H1 (cell line): ENCODE data around the gene MAK. TPM values are rescaled to one million over a fixed set of nuclear protein-coding genes. Genes with fewer than 3 reads are reported as not detected.

Experiments used
- CTCF ChIA-PET: fragments of 300-600 bp; sonication (Branson Sonifier 250); formaldehyde crosslinking; loops from one replicate; lab custom pipeline; 2021; ENCODE audit not compliant: partially characterized antibody; lab: Charles Lee
- POLR2A ChIA-PET: fragments of 300-600 bp; sonication (Branson Sonifier 250); formaldehyde crosslinking; loops from one replicate; lab custom pipeline; 2021; ENCODE audit warnings: inconsistent platforms; ENCODE audit not compliant: partially characterized antibody; lab: Charles Lee
- DNase-seq, 2 experiments: peaks; one replicate each; pipeline versions ENCODE4 v3.0.0 to v3.0.0-alpha.2; 2010 to 2022; ENCODE audit warnings: low spot score in 2 of 2, low read depth in 1 of 2, mixed read lengths in 1 of 2
- FAIRE-seq: peaks from 2 replicates; lab custom pipeline; 2011; peaks lifted over from hg19 to GRCh38; lab: Jason Lieb, UNC
- H2AFZ ChIP-seq: 2 replicates; pipeline ENCODE4 v1.8.1; 2012; ENCODE audit warnings: low read length, inconsistent platforms
- H2AK5ac ChIP-seq: 2 replicates; pipeline ENCODE4 v1.6.1; 2013; ENCODE audit warnings: low read depth, low read length
- H2BK120ac ChIP-seq: replicated peaks from 2 replicates; pipeline ENCODE3; 2013; ENCODE audit warnings: low read depth, low read length, inconsistent platforms
- H2BK12ac ChIP-seq: 2 replicates; pipeline ENCODE4 v1.6.1; 2013; ENCODE audit warnings: low read depth, low read length
- H2BK15ac ChIP-seq: 2 replicates; pipeline ENCODE4 v1.6.1; 2013; ENCODE audit warnings: low read length
- H2BK20ac ChIP-seq: 2 replicates; pipeline ENCODE4 v1.6.1; 2013; ENCODE audit warnings: low read length
- H2BK5ac ChIP-seq: 2 replicates; pipeline ENCODE4 v1.6.1; 2013; ENCODE audit warnings: low read depth, low read length
- H3K14ac ChIP-seq: 2 replicates; pipeline ENCODE4 v1.6.1; 2013; ENCODE audit warnings: inconsistent platforms; ENCODE audit not compliant: insufficient read length
- H3K18ac ChIP-seq: 2 replicates; pipeline ENCODE4 v1.6.1; 2013; ENCODE audit warnings: low read length; ENCODE audit errors: extremely low read depth
- H3K23ac ChIP-seq: 2 replicates; pipeline ENCODE4 v1.6.1; 2013; ENCODE audit warnings: inconsistent platforms; ENCODE audit not compliant: insufficient read length
- H3K23me2 ChIP-seq: 2 replicates; pipeline ENCODE4 v1.6.1; 2013; ENCODE audit warnings: low read depth, low read length
- H3K27ac ChIP-seq: 2 replicates; pipeline ENCODE4 v1.6.1; 2011; ENCODE audit warnings: low read depth, low read length, inconsistent platforms
- H3K27me3 ChIP-seq, 4 experiments: replicated peaks in 1 of 4; 1 replicate in 1 of 4; 2 replicates in 3 of 4; pipeline versions ENCODE4 v1.6.1 to v1.8.1; 2011 to 2013; ENCODE audit warnings: low read length in 3 of 4, mild to moderate bottlenecking in 3 of 4, inconsistent platforms in 2 of 4, mixed read lengths in 2 of 4, moderate library complexity in 1 of 4; ENCODE audit not compliant: control insufficient read depth in 3 of 4, insufficient read depth in 3 of 4; ENCODE audit errors: extremely low read depth in 1 of 4
- H3K36me3 ChIP-seq, 4 experiments: 2 replicates each; pipeline versions ENCODE4 v1.6.1 to v1.8.1; 2011 to 2013; ENCODE audit warnings: mild to moderate bottlenecking in 4 of 4, low read length in 3 of 4, moderate library complexity in 2 of 4, control low read depth in 1 of 4, inconsistent platforms in 1 of 4; ENCODE audit not compliant: insufficient read depth in 4 of 4, control insufficient read depth in 2 of 4
- H3K4ac ChIP-seq: replicated peaks from 2 replicates; pipeline ENCODE3; 2013; ENCODE audit warnings: low read length, low read depth, mixed read lengths, inconsistent platforms; ENCODE audit not compliant: insufficient read length
- H3K4me1 ChIP-seq, 4 experiments: replicated peaks in 1 of 4; 1 replicate in 1 of 4; 2 replicates in 3 of 4; pipeline versions ENCODE4 v1.6.1 to v1.8.1; 2011 to 2013; ENCODE audit warnings: low read length in 3 of 4, inconsistent platforms in 2 of 4, mixed read lengths in 1 of 4; ENCODE audit not compliant: insufficient read depth in 4 of 4, control insufficient read depth in 3 of 4
- H3K4me2 ChIP-seq, 2 experiments: 2 replicates each; pipeline versions ENCODE4 v1.6.1 to v1.8.1; 2011 to 2013; ENCODE audit warnings: low read depth in 2 of 2, low read length in 2 of 2, control low read depth in 1 of 2, inconsistent platforms in 1 of 2, mild to moderate bottlenecking in 1 of 2; ENCODE audit not compliant: insufficient read depth in 1 of 2
- H3K4me3 ChIP-seq, 4 experiments: fragments of 200-600, 300-600 bp in 1 of 4; sonication (generic), shearing (Covaris generic), sonication (Bioruptor Twin) in 1 of 4; 2 replicates each; pipeline versions ENCODE4 v1.5.1 to v1.8.1; 2011 to 2016; ENCODE audit warnings: low read length in 4 of 4, low read depth in 3 of 4, control low read depth in 2 of 4, inconsistent platforms in 2 of 4, mild to moderate bottlenecking in 2 of 4, mixed read lengths in 1 of 4, moderate library complexity in 1 of 4; ENCODE audit not compliant: insufficient read depth in 2 of 4; ENCODE audit errors: extremely low read depth in 1 of 4
- H3K56ac ChIP-seq: replicated peaks from 2 replicates; pipeline ENCODE3; 2013; ENCODE audit warnings: low read depth, mild to moderate bottlenecking, mixed read lengths, low read length, inconsistent platforms; ENCODE audit not compliant: insufficient read length
- H3K79me1 ChIP-seq: 2 replicates; pipeline ENCODE4 v1.6.1; 2013; ENCODE audit warnings: low read depth, low read length, control low read depth
- H3K79me2 ChIP-seq, 2 experiments: 2 replicates each; pipeline versions ENCODE4 v1.6.1 to v1.8.1; 2012 to 2013; ENCODE audit warnings: low read length in 2 of 2, mild to moderate bottlenecking in 2 of 2, inconsistent platforms in 1 of 2; ENCODE audit not compliant: insufficient read depth in 2 of 2, control insufficient read depth in 1 of 2
- H3K9ac ChIP-seq, 4 experiments: replicated peaks in 1 of 4; 1 replicate in 1 of 4; 2 replicates in 3 of 4; pipeline versions ENCODE4 v1.6.1 to v1.8.1; 2011 to 2013; ENCODE audit warnings: low read depth in 3 of 4, low read length in 3 of 4, control low read depth in 2 of 4, mild to moderate bottlenecking in 2 of 4, moderate library complexity in 2 of 4, inconsistent platforms in 1 of 4; ENCODE audit errors: extremely low read depth in 1 of 4
- H3K9me3 ChIP-seq, 2 experiments: 2 replicates each; pipeline versions ENCODE4 v1.6.1 to v1.8.1; 2012 to 2013; ENCODE audit warnings: mild to moderate bottlenecking in 2 of 2, moderate library complexity in 2 of 2, control low read depth in 1 of 2, inconsistent platforms in 1 of 2, low read depth in 1 of 2, low read length in 1 of 2, mixed read lengths in 1 of 2; ENCODE audit not compliant: insufficient read depth in 2 of 2
- H4K20me1 ChIP-seq, 2 experiments: replicated peaks in 1 of 2; 2 replicates each; pipeline versions ENCODE3 to v1.8.1; 2011 to 2013; ENCODE audit warnings: inconsistent platforms in 2 of 2, low read length in 2 of 2, mild to moderate bottlenecking in 1 of 2; ENCODE audit not compliant: insufficient read depth in 2 of 2, control insufficient read depth in 1 of 2
- H4K5ac ChIP-seq: 2 replicates; pipeline ENCODE4 v1.6.1; 2013; ENCODE audit warnings: low read length, low read depth, mixed read lengths, inconsistent platforms; ENCODE audit not compliant: insufficient read length
- H4K8ac ChIP-seq: 2 replicates; pipeline ENCODE4 v1.8.0; 2013; ENCODE audit warnings: mild to moderate bottlenecking, moderate library complexity, low read length, inconsistent platforms; ENCODE audit not compliant: insufficient read depth; ENCODE audit errors: extremely low read depth
- H4K91ac ChIP-seq: replicated peaks from 2 replicates; pipeline ENCODE3; 2013; ENCODE audit warnings: low read length, mixed read lengths, inconsistent platforms; ENCODE audit not compliant: insufficient read length
- ASH2L ChIP-seq: fragments of 200-600, 300-600 bp; sonication (generic); IDR thresholded peaks from one replicate; pipeline ENCODE4 v1.7.1; 2017; ENCODE audit warnings: low read length
- BACH1 ChIP-seq: IDR thresholded peaks from 2 replicates; pipeline ENCODE4 v1.6.1; 2012; ENCODE audit warnings: low read length, improper control_type of control experiment
- EZH2 ChIP-seq: fragments of 200-600 bp; sonication (generic); IDR thresholded peaks from 2 replicates; pipeline ENCODE4 v1.7.1; 2012; ENCODE audit warnings: low read depth, mild to moderate bottlenecking, moderate library complexity, low read length, inconsistent platforms; ENCODE audit not compliant: severe bottlenecking
- PHF8 ChIP-seq: fragments of 200-600 bp; sonication (generic); conservative IDR thresholded peaks from 2 replicates; pipeline ENCODE4 v1.7.1; 2012; ENCODE audit warnings: low read depth, mild to moderate bottlenecking, inconsistent platforms, low read length, moderate library complexity
- POLR2A ChIP-seq, 2 experiments: IDR thresholded peaks; 1 replicate in 1 of 2; 2 replicates in 1 of 2; pipeline ENCODE4 v1.6.1; 2011; ENCODE audit warnings: low read depth in 2 of 2, low read length in 2 of 2, mild to moderate bottlenecking in 2 of 2; ENCODE audit errors: control extremely low read depth in 1 of 2
- RNF2 ChIP-seq: fragments of 200-900, 300-1000 bp; sonication (generic); IDR thresholded peaks from 2 replicates; pipeline ENCODE4 v1.7.1; 2016; ENCODE audit warnings: borderline replicate concordance, low read depth, mild to moderate bottlenecking, antibody characterized with exemption, low read length; ENCODE audit not compliant: poor library complexity, severe bottlenecking; ENCODE audit errors: missing control alignments
- SAP30 ChIP-seq: fragments of 300-600 bp; sonication (generic); IDR thresholded peaks from 2 replicates; pipeline ENCODE4 v1.7.1; 2012; ENCODE audit warnings: low read length, moderate library complexity, mild to moderate bottlenecking, inconsistent platforms; ENCODE audit not compliant: insufficient read depth, insufficient replicate concordance
- WGBS, 2 experiments: shearing (Covaris generic) in 1 of 2; methylation state at CpG; one replicate each; pipeline versions ENCODE4 v1.1.6 to v1.1.7; 2013 to 2015; ENCODE audit warnings: low lambda C conversion rate in 2 of 2, mixed read lengths in 2 of 2, inconsistent platforms in 1 of 2, low coverage in 1 of 2, missing lambda C conversion rate in 1 of 2; ENCODE audit not compliant: insufficient replicate concordance in 2 of 2, insufficient coverage in 1 of 2, insufficient read length in 1 of 2; ENCODE audit errors: extremely low coverage in 1 of 2, missing lambda C conversion rate in 1 of 2; 5-methylcytosine and 5-hydroxymethylcytosine counted together
- polyA plus RNA-seq, 7 experiments: library from polyadenylated mRNA; depleted of rRNA in 3 of 7; stranded (reverse) in 5 of 7; unstranded in 2 of 7; fragments of >200 nt in 5 of 7; fragments of 200-250 nt in 2 of 7; gene quantifications; 1 replicate in 5 of 7; 2 replicates in 1 of 7; 4 replicates in 1 of 7; pipeline versions ENCODE4 v1.2.1 to v1.2.3, GENCODE V29; 2011 to 2013; ENCODE audit warnings: missing spikeins in 2 of 7, mixed read lengths in 2 of 7
- total RNA-seq: library from RNA; stranded (reverse); fragmentation: NEBNext Ultra II Directional; extraction: Animal tissue kit (Norgen Biotek cat#: 25700); gene quantifications from 2 replicates; pipeline ENCODE4 v1.2.1, GENCODE V29; 2021
- TF ChIP-seq, protein P1 (sequence below): IDR thresholded peaks from 2 replicates; pipeline ENCODE4 v1.6.1; 2011; ENCODE audit warnings: low read depth, mild to moderate bottlenecking, low read length; ENCODE audit not compliant: insufficient read depth
- TF ChIP-seq, protein P2 (sequence below), 3 experiments: IDR thresholded peaks; 1 replicate in 2 of 3; 2 replicates in 1 of 3; pipeline versions ENCODE4 v1.5.1 to v1.6.1; 2011; ENCODE audit warnings: low read length in 3 of 3, mild to moderate bottlenecking in 3 of 3, inconsistent platforms in 2 of 3, low read depth in 1 of 3, moderate library complexity in 1 of 3; ENCODE audit not compliant: insufficient read depth in 1 of 3; ENCODE audit errors: control extremely low read depth in 1 of 3
- TF ChIP-seq, protein P3 (sequence below): IDR thresholded peaks from 2 replicates; pipeline ENCODE4 v1.6.1; 2012; ENCODE audit warnings: inconsistent platforms

MAK gene
- total and polyA plus RNA-seq, 2 of the 8 experiments (the other 6 are each of a cell fraction or from before 2014, with no cell fraction given): 0.08 to 0.37 TPM

DNA sequence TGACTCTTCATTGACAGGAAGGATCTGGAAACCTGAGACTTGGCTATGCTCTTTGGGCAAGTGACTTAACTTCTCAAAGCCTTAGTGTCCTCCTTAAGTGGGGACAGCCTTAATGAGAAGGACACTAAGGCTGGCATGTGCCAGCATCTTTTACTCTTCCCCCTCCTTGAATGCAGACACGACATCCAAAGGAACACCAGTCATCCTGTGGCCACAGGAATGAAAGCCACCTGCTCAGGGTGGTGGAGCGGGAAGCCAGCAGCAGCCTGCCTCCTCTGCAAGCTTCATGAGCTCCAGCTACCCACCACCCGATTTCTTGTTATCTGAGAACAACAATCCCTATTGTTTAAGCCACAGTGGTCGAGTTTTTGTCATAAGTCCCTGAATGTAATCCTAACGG is 46.2 kb downstream of the MAK start:
- H3K4ac ChIP-seq: no peak overlapping the region
- 0 out of 8 replicates have a peak, but pooled peaks cover 0 to 3% (median 0%) of the 10 kb centered on the region in 4 experiments for H3K36me3 ChIP-seq
- H3K23ac ChIP-seq: no peak overlapping the region
- H3K9me3 ChIP-seq: no peaks in the 10 kb centered on the region
- H3K4me2 ChIP-seq: no peak overlapping the region
- H3K9ac ChIP-seq: no peak overlapping the region
- H4K20me1 ChIP-seq: peaks cover 0 to 2% of the 10 kb centered on the region in 2 experiments
- no peak overlapping the region for H3K4me3 ChIP-seq
- H3K23me2 ChIP-seq: no peaks in the 10 kb centered on the region
- no peak overlapping the region for H2BK20ac ChIP-seq
- ChIA-PET POLR2A (interaction anchor here (1.1 kb wide), 1 partner anchor 45 kb away, joined by 3 read pairs; the partner anchor contains the start of gene TMEM14B), CTCF (interaction anchor here (1.1 to 4.1 kb wide), 3 partner anchors 33 to 314 kb away, joined by 4 to 14 read pairs (median 12); no protein-coding TSS in a partner anchor)
- H2BK15ac ChIP-seq: no peak overlapping the region
- no peaks in the 10 kb centered on the region for H3K27me3 ChIP-seq
- H3K4me1 ChIP-seq: no peaks in the 10 kb centered on the region
- H2BK12ac ChIP-seq: no peak overlapping the region
- no peak overlapping the region for H2BK5ac ChIP-seq
- no peaks in the 10 kb centered on the region for H3K79me1 ChIP-seq
- no peak overlapping the region for H2BK120ac ChIP-seq
- no peak overlapping the region for H4K5ac ChIP-seq
- no peak overlapping the region for H2AFZ ChIP-seq
- no peak overlapping the region for H4K91ac ChIP-seq
- no peak overlapping the region for H4K8ac ChIP-seq
- TF ChIP-seq RNF2: no peak
- no peak for TF ChIP-seq ASH2L
- no peak for TF ChIP-seq PHF8
- TF ChIP-seq, protein P1, sequence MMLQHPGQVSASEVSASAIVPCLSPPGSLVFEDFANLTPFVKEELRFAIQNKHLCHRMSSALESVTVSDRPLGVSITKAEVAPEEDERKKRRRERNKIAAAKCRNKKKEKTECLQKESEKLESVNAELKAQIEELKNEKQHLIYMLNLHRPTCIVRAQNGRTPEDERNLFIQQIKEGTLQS: no peak
- no peak for TF ChIP-seq BACH1
- TF ChIP-seq POLR2A (IDR thresholded peaks at IDR 0.05; ENCODE audit: control extremely low read depth in 1 of 2, low read depth in 2 of 2, low read length in 2 of 2): no peak
- TF ChIP-seq, protein P2, sequence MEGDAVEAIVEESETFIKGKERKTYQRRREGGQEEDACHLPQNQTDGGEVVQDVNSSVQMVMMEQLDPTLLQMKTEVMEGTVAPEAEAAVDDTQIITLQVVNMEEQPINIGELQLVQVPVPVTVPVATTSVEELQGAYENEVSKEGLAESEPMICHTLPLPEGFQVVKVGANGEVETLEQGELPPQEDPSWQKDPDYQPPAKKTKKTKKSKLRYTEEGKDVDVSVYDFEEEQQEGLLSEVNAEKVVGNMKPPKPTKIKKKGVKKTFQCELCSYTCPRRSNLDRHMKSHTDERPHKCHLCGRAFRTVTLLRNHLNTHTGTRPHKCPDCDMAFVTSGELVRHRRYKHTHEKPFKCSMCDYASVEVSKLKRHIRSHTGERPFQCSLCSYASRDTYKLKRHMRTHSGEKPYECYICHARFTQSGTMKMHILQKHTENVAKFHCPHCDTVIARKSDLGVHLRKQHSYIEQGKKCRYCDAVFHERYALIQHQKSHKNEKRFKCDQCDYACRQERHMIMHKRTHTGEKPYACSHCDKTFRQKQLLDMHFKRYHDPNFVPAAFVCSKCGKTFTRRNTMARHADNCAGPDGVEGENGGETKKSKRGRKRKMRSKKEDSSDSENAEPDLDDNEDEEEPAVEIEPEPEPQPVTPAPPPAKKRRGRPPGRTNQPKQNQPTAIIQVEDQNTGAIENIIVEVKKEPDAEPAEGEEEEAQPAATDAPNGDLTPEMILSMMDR (IDR thresholded peaks at IDR 0.05; ENCODE audit: control extremely low read depth in 1 of 3, insufficient read depth in 1 of 3, low read depth in 1 of 3, low read length in 3 of 3): no peak
- TF ChIP-seq EZH2: no peak
- TF ChIP-seq, protein P3, sequence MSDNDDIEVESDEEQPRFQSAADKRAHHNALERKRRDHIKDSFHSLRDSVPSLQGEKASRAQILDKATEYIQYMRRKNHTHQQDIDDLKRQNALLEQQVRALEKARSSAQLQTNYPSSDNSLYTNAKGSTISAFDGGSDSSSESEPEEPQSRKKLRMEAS: no peak
- TF ChIP-seq SAP30: no peak
- no peak overlapping the region for H3K56ac ChIP-seq
- no peaks in the 10 kb centered on the region for H3K79me2 ChIP-seq
- H3K27ac ChIP-seq: no peak overlapping the region
- DNase-seq: no peak
- WGBS, 2 experiments: 83% methylated on average over 5 of the region's 5 CpGs; no CpG with 5 or more reads in 1 of the 2 experiments
- no peak overlapping the region for H3K14ac ChIP-seq
- no peak overlapping the region for H2AK5ac ChIP-seq
- no peak overlapping the region for H3K18ac ChIP-seq
- no peak for FAIRE-seq
